HepG2 (cell line): ENCODE measurements around the gene TRIM25. TPM values are rescaled to one million over a fixed set of nuclear protein-coding genes. Genes with fewer than 3 reads are reported as not detected.

Experiments used
- ARNTL ChIP-seq: sonication (generic); formaldehyde crosslinking; IDR thresholded peaks from 2 replicates; pipeline ENCODE4 v1.4.0; 2020; ENCODE audit warnings: mild to moderate bottlenecking, missing genetic modification reagents
- CEBPG ChIP-seq: IDR thresholded peaks from 2 replicates; pipeline ENCODE4 v1.6.1; 2016
- GABPB1 ChIP-seq: IDR thresholded peaks from 2 replicates; pipeline ENCODE4 v1.6.1; 2016; ENCODE audit warnings: mild to moderate bottlenecking, missing genetic modification reagents, moderate library complexity, missing compliant biosample characterization
- GATAD1 ChIP-seq: IDR thresholded peaks from 2 replicates; pipeline ENCODE4 v1.6.1; 2016; ENCODE audit warnings: missing genetic modification reagents, missing compliant biosample characterization
- HES4 ChIP-seq: sonication (generic); formaldehyde crosslinking; IDR thresholded peaks from 2 replicates; pipeline ENCODE4 v1.9.0; 2021; ENCODE audit warnings: mild to moderate bottlenecking, missing genetic modification reagents, borderline replicate concordance
- RBM22 ChIP-seq: fragments of 200-400 bp; formaldehyde crosslinking; optimal IDR thresholded peaks from 2 replicates; pipeline ENCODE3; 2017; ENCODE audit warnings: mild to moderate bottlenecking, low read length, moderate library complexity
- TFE3 ChIP-seq: IDR thresholded peaks from 2 replicates; pipeline ENCODE4 v1.6.1; 2016
- THAP9 ChIP-seq: sonication (generic); formaldehyde crosslinking; IDR thresholded peaks from 2 replicates; pipeline ENCODE4; 2020; ENCODE audit warnings: missing genetic modification reagents, mild to moderate bottlenecking, borderline replicate concordance
- YEATS4 ChIP-seq: sonication (generic); formaldehyde crosslinking; IDR thresholded peaks from 2 replicates; pipeline ENCODE4 v1.4.0; 2020; ENCODE audit warnings: missing genetic modification reagents, borderline replicate concordance
- ZNF276 ChIP-seq: sonication (generic); formaldehyde crosslinking; IDR thresholded peaks from 2 replicates; pipeline ENCODE4 v1.4.0; 2020; ENCODE audit warnings: mild to moderate bottlenecking, low read depth, missing genetic modification reagents
- polyA plus RNA-seq, 8 experiments: library from polyadenylated mRNA; depleted of rRNA in 3 of 8; stranded (reverse) in 7 of 8; unstranded in 1 of 8; fragments of >200 nt; fragmentation: Illumina TruSeq in 4 of 8; extraction: Trizol in 4 of 8; gene quantifications; 2 replicates each; pipeline versions ENCODE4 v1.2.1 to v1.2.3, GENCODE V29; 2011 to 2016; ENCODE audit warnings: low read depth in 4 of 8, missing spikeins in 1 of 8, mixed read lengths in 1 of 8; ENCODE audit not compliant: insufficient read depth in 1 of 8
- total RNA-seq, 5 experiments: library from RNA; depleted of rRNA; stranded (reverse); fragments of >200 nt; fragmentation: Illumina TruSeq; extraction: Trizol; gene quantifications; 2 replicates each; pipeline ENCODE4 v1.2.3, GENCODE V29; 2016; ENCODE audit warnings: low read depth in 1 of 5
- TF ChIP-seq, protein P1 (sequence below): sonication (generic); formaldehyde crosslinking; IDR thresholded peaks from 2 replicates; pipeline ENCODE4 v1.5.1; 2020; ENCODE audit warnings: missing genetic modification reagents, mild to moderate bottlenecking, borderline replicate concordance
- TF ChIP-seq, protein P2 (sequence below): sonication (generic); formaldehyde crosslinking; IDR thresholded peaks from 2 replicates; pipeline ENCODE4 v1.5.1; 2020; ENCODE audit warnings: missing genetic modification reagents, mild to moderate bottlenecking, borderline replicate concordance
- TF ChIP-seq, protein P3 (sequence below): sonication (generic); formaldehyde crosslinking; IDR thresholded peaks from 2 replicates; pipeline ENCODE4 v1.4.0; 2020; ENCODE audit warnings: missing genetic modification reagents, mild to moderate bottlenecking, borderline replicate concordance

TRIM25 gene
- total and polyA plus RNA-seq, 2 of the 13 experiments (the other 11 are each of a cell fraction or from before 2014, with no cell fraction given): 30.8 to 42.2 TPM

GRCh38 chr17:56960596-56961538 is 47.0 kb upstream of the TRIM25 start, which contains the start of gene COIL (continued):
- TF ChIP-seq, protein P1, sequence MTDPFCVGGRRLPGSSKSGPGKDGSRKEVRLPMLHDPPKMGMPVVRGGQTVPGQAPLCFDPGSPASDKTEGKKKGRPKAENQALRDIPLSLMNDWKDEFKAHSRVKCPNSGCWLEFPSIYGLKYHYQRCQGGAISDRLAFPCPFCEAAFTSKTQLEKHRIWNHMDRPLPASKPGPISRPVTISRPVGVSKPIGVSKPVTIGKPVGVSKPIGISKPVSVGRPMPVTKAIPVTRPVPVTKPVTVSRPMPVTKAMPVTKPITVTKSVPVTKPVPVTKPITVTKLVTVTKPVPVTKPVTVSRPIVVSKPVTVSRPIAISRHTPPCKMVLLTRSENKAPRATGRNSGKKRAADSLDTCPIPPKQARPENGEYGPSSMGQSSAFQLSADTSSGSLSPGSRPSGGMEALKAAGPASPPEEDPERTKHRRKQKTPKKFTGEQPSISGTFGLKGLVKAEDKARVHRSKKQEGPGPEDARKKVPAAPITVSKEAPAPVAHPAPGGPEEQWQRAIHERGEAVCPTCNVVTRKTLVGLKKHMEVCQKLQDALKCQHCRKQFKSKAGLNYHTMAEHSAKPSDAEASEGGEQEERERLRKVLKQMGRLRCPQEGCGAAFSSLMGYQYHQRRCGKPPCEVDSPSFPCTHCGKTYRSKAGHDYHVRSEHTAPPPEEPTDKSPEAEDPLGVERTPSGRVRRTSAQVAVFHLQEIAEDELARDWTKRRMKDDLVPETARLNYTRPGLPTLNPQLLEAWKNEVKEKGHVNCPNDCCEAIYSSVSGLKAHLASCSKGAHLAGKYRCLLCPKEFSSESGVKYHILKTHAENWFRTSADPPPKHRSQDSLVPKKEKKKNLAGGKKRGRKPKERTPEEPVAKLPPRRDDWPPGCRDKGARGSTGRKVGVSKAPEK (CRISPR knock-in tag): no peak
- TF ChIP-seq RBM22 (no peak), ARNTL (CRISPR knock-in tag) (peak; percentile 37; the same call in 1 of the 2 replicates), CEBPG (CRISPR knock-in tag) (no peak), GABPB1 (CRISPR knock-in tag) (peak; percentile 90), THAP9 (peak; percentile 79; the same call in 1 of the 2 replicates), YEATS4 (CRISPR knock-in tag) (peak; percentile 90), TFE3 (CRISPR knock-in tag) (peak; percentile 82), ZNF276 (peak; percentile 78; the same call in 1 of the 2 replicates), GATAD1 (peak; percentile 93), HES4 (no peak)
- TF ChIP-seq, protein P2, sequence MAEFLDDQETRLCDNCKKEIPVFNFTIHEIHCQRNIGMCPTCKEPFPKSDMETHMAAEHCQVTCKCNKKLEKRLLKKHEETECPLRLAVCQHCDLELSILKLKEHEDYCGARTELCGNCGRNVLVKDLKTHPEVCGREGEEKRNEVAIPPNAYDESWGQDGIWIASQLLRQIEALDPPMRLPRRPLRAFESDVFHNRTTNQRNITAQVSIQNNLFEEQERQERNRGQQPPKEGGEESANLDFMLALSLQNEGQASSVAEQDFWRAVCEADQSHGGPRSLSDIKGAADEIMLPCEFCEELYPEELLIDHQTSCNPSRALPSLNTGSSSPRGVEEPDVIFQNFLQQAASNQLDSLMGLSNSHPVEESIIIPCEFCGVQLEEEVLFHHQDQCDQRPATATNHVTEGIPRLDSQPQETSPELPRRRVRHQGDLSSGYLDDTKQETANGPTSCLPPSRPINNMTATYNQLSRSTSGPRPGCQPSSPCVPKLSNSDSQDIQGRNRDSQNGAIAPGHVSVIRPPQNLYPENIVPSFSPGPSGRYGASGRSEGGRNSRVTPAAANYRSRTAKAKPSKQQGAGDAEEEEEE: no peak
- TF ChIP-seq, protein P3, sequence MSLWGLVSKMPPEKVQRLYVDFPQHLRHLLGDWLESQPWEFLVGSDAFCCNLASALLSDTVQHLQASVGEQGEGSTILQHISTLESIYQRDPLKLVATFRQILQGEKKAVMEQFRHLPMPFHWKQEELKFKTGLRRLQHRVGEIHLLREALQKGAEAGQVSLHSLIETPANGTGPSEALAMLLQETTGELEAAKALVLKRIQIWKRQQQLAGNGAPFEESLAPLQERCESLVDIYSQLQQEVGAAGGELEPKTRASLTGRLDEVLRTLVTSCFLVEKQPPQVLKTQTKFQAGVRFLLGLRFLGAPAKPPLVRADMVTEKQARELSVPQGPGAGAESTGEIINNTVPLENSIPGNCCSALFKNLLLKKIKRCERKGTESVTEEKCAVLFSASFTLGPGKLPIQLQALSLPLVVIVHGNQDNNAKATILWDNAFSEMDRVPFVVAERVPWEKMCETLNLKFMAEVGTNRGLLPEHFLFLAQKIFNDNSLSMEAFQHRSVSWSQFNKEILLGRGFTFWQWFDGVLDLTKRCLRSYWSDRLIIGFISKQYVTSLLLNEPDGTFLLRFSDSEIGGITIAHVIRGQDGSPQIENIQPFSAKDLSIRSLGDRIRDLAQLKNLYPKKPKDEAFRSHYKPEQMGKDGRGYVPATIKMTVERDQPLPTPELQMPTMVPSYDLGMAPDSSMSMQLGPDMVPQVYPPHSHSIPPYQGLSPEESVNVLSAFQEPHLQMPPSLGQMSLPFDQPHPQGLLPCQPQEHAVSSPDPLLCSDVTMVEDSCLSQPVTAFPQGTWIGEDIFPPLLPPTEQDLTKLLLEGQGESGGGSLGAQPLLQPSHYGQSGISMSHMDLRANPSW (CRISPR knock-in tag): peak; percentile 89; the same call in 1 of the 2 replicates
